ENCODE measurements around the gene LPAR5.

GRCh38 chr12:6646276-6647082 is 10.7 kb upstream of the LPAR5 start:
- TF ChIP-seq GATA3 (IDR thresholded peaks at IDR 0.05; ENCODE audit: low read depth, low read length) (no peak), GATA2 (IDR thresholded peaks at IDR 0.05; ENCODE audit: low read depth, low read length) (no peak)

Measured in SH-SY5Y (cell line).